NCI-H524 treated with DMSO at 0.1 percent for 48 hours (cell line): Measurements from ENCODE around the gene PSMD2.
"Not testable (repeated sequence)": the region's sequence is repeated elsewhere in the genome, so short reads cannot be mapped to it uniquely, and the experiment has no call there.

Experiments
- DNase-seq: peaks from one replicate; lab custom pipeline; 2025; lab: John Stamatoyannopoulos, UW

The PSMD2 gene

DNA sequence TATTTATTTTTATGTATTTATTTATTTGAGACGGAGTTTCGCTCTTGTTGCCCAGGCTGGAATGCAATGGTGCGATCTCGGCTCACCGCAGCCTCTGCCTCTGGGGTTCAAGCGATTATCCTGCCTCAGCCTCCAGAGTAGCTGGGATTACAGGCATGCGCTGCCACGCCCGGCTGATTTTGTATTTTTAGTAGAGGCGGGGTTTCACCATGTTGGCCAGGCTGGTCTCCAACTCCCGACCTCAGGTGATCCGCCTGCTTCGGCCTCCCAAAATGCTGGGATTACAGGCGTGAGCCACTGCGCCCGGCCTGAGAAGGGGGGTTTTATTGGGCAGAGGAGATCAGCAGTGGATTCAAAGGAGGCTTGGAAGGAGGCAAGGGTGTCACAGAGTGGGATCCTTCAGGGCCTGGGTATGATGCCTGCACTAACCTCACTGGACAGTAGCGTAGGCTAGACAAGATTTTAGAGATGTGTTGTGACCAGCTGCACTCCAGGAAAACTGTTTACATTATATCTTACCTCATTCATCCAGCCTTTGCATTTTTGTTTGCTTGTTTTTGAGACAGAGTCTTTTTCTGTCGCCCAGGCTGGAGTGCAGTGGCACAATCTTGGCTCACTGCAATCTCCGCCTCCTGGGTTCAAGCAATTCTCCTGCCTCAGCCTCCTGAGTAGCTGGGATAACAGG is 40.6 kb downstream of the PSMD2 start:
- DNase-seq: not testable (repeated sequence)

GRCh38 chr3:184341925-184342324 is 42.9 kb downstream of the PSMD2 start:
- no peak for DNase-seq

DNA sequence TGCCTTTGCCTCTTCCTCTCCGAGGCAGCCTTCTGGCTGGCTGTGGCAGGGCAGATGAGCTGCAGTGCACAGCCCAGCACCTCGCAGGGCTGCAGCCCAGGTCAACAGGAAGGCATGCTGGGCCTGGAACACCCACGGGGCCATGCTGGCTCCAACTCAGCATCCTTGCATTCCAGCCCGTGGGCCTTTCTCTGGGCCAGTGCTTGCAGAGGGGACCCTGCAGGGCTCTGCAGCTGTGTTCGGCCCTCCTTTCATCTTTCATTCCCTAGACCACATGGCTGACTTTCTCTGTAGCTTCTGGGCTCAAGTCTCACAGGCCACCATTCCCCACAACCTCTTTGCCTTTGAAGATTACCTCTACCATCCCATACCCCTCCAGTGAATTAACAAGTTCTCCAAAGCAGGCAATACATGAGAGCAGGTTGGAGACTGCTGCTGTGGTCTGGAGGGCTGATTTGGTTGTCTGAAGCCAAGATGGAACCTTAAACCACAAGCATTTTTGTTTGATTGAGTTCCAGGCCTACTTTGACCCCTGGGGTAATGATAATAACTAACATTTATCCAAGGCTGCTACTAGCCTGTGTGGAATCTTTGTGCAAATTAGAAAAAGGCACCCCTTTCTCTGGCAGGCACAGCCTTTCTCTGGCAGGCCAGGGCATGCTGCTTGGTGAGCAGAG is 44.3 kb downstream of the PSMD2 start:
- no peak for DNase-seq

GRCh38 chr3:184344579-184345316 is 45.7 kb downstream of the PSMD2 start:
- no peak for DNase-seq

- no peak for DNase-seq
Measured at GRCh38 chr3:184345317-184346144, 46.5 kb downstream of the PSMD2 start.

GRCh38 chr3:184346480-184347190 is 47.6 kb downstream of the PSMD2 start:
- DNase-seq: no peak

DNA sequence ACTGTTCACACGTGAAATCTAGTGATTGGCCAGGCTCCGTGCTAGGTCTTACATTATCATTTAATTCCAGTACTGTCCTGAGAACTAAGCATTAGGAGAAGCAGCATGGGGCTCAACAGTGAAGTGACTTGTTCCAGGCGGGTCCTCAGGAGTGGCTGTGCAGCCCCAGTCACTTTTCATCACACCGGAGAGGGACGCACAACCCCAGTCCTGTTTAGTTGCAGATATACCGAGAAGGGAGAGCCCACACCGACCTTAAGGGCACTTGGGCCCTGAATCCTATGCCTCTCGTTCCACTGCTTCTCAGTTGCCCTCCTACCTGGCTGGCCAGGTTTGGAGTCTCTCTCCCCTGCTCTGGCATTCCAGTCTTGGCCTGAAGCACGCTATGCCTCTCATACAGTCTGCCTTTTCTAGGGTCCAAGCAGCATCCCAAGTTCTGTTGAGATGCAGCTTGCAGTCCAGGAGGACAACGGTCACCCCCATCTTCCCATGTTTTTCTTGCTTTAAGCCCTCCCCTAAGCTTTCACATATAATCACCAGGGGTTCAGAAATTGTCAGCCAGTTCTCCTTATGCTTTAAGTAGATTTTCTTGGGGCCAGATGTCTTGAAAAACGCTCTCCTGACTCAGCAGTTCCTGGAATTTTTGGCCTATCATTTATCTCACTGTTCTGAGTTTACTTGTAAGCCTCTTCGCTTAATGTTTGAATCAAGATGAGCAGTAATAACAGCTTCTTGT is 48.4 kb downstream of the PSMD2 start:
- DNase-seq: no peak

DNA sequence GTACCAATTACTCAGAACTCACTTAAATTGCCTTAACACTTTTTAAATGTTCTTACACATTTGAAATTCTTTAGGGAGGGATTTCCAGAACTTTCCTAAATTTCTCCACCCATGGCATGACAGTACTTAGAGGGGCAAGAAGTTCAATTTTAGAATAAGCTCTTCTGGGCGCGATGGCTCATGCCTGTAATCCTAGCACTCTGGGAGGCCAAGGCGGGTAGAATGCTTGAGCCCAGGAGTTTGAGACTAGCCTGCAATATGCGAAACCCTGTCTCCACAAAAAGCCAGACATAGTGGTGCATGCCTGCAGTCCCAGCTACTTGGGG is 49.0 kb downstream of the PSMD2 start:
- no peak for DNase-seq

DNA sequence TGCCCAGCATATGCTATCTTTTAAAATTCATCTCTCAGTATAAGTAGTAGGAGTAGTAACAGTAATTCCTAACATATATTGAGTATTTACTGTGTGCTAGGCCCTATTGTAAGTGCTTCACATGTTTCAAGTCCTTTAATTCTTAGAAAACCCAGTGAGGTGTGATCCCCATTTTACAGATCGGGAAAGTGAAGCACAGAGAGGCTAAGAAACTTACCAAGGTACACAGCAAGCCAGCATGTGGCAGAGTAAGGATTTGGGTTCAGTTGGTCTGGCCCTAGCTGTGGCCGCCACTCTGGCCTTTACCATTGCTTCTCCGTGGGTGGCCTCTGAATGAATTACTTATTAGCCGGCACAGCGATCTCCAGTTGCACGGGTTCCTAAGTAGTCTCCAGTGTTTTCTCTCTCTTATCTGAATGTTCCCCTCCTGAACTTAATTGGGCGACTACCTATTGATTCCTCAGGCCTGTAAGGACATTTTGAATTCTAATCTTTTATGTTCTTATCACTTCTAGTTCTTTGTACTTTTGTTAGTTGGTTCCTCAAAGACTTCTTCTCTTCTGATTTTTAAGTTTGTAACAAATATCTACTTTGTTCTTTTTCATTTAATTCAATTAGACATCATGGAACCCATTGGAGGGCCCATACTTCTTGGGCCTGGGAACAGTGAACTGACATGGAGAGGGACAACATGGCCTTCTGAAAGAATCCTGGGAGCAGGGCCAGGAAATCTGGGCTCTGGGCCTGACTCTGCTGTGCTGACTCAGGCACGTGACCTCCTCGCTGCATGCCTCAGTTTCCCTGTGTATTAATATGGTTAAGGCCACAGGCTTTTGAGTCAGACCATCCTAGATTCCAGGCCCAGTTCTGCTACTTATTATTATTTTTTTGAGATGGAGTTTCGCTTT is 50.8 kb downstream of the PSMD2 start:
- DNase-seq: no peak

DNA sequence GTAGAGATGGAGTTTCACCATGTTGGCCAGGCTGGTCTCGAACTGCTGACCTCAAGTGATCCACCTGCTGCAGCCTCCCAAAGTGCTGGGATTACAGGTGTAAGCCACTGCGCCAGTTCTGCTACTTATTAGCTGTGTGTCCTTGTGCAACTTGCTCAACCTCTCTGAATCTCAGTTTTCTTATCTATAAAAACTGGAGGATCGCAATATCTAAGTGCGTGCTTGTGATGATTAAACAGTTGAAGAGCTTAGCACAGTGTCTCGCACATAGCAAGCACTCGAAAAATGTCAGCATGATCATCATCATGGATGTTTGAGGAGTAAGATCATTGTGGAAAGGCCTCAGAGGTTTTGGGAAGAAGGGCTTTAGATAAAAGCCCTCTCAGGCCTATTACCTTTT is 51.6 kb downstream of the PSMD2 start:
- DNase-seq: no peak

DNA sequence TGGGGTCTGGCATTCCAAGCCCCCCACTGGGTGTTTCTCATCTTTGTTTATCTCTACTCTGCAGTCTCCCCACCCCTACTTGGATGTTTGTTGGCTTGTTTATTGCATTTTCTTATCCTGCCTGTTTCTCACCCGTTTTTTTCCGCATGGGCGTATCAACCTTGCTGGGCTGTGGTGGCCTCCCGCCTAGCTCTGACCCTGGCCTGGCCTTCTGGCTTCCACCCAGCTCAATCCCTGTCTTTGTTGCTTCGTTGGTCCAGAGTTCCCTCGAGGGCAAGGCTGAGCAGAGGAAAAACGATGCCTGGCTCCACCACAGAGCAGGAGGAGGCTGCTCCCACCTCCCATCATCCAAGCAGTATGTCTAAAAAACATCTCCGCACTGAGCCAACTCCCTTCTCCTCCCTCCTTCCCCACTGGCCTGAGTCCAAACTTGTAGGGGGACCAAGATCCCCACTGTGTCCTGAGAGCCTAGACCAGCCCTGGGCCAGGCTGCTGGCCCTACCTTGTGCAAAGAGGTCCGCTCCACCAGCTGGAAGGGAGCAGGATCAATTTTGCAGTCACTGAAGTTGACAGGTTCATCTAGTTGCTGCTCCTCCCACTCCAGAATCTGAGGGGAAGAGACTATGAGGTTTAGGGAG is 52.6 kb downstream of the PSMD2 start:
- DNase-seq: no peak

DNA sequence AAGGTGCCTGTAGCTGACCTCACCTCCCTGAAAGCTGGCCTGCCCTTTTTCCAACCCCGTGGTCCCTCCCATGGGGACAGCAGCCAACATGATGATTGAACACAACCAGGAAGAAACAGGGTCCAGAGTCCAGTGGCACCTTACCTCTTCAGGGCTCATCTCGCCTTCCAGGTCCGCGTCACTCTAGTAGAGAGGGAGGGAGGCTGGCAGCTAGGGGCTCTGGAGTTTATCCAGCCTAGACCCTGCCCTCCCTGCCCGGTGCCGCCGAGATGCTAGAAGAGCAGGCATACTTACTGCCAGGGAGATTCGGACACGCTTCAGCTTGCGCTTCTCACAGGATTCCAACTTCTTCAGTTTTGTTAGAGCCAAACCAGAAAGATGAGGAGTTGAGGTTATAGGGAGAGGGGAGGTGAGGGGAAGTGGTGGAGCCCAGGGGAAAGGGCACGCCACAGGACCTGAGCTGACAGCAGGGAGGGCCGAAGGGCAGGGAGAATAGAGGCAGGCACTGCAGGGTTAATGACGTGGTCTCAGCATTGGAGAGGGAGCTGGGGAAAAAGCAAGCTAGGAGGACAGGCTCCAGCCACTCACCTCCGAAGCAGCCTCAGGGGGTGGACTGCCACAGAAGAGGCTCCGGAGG is 53.2 kb downstream of the PSMD2 start:
- no peak for DNase-seq

- no peak for DNase-seq
Measured at GRCh38 chr3:184352897-184353545, 54.0 kb downstream of the PSMD2 start.

DNA sequence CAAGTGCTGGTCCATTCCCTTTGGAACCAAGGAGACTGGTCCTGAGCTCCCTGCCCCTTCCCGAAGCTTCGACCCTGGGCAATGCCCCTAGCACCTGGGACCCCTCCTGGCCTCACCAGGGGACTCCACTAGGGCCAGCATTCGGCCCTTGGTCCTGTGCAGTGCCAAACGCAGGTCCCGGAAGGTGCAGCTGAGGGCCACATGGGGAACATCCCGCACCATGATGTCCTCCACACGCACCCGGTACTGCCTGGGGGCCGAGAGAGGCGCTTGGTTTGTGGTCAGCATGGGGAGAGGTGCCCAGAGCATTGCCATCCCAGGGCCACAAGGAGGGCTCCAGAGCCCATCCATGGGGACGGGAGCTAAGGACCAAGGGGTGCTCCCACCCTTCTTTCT is 54.5 kb downstream of the PSMD2 start:
- DNase-seq: no peak

GRCh38 chr3:184354121-184354728 is 55.2 kb downstream of the PSMD2 start:
- DNase-seq: no peak

GRCh38 chr3:184354754-184355153 is 55.7 kb downstream of the PSMD2 start:
- DNase-seq: no peak

- DNase-seq: no peak
Measured at GRCh38 chr3:184355261-184356040, 56.4 kb downstream of the PSMD2 start.
